Right kidney (tissue), 1 donor: ENCODE results near the gene DST.

ENCODE experiments used
- DNase-seq: peaks from one replicate; pipeline ENCODE4 v3.0.0-alpha.2; 2016

DST gene

GRCh38 chr6:56624046-56624727 is 18.5 kb downstream of the DST start:
- DNase-seq = no peak

DNA sequence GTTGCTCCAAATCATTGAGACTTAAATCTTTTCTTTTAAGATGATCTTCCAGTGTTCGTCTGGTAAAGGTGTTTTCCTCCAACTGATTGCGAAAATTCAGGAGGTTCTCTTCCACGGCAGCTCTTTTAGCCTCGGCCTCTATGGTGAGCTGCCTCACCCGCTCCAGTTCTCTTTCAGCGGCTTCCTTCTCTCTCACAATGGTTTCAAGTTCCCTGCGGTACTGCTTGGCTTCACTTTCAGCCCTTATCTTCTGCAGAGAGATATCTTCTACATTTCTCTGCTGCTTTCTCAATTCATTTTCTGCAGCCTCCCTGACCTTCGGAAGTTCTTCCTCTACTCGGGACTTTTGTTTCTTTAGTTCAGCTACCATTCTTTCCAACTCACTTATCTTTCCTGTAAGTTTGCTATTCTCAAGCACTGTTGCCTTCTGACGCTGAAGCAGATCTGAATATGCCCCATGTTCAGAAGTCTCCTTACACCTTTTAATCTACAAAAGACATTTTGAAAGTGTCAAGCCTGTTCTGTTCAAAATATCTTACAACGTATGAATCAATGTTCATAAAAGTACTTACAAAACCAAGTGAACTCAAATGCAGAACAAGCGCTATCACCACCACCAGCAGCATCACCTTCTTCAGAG is 22.3 kb downstream of the DST start:
- no peak for DNase-seq

DNA sequence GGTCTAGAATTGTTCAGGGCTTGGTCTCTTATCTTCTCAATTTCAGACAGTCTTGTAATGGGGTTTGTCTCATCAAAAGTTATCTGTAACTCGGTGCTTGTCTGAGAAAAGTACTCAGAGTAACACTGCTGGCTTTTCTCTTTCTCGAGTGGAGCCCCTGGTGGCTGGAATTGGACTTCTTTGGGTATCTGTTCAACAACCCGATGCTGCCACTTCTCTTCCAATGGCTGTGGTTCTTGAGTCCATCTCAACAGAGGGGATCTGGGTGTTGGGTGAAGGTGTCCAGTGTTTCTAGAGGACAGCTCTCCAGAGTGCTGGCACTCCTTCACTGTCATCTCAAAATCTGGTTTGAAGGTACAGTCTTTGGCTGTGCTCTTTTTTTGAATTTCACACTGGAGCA is 24.6 kb downstream of the DST start:
- DNase-seq = no peak

GRCh38 chr6:56616967-56617366 is 25.7 kb downstream of the DST start:
- no peak for DNase-seq

DNA sequence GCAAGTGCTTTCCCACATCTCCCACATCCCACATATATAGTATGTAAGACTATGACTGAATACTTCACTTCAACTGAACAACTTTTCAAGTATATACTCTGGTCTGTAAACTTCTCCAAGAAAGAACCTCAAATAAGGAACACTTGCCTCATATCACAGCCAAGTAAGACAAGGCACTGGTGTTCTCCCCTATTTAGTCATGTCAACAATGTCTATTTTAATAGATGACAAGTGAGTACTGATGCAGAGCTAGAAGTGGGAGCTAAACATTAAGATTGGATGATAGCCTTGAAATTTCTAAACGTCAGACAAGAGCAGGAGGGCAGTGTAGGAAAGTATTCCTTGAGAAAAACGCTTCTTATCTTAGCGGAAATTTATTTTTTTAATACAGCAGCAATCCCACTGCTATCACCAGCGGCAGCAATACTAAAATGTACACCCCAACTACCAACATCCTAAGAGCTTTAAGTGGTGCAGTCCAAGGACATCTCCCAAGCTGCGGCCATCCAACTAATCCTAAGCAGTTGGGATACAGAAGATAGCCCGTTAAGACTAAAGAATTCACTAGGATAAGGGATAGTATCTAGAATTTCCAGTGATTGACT is 29.3 kb downstream of the DST start:
- DNase-seq = no peak

DNA sequence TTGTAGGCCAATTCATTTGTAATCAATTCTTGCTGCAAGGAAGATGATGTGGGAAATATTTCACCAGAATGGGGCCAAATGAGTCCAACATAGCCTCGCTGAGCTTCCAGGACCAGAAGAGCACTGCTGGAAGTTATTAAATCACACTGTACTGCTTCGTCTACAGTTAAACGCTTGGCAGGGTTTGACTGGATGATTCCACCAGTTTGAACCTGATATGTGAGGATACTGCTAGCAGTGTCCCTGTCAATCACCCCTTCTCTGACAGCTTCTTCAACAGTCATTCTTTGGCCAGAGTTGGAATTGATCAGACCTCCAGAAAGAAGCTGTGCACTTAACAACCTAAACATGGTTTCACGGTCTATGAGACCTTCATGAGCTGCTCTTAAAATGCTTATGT is 34.4 kb downstream of the DST start:
- DNase-seq = no peak

DNA sequence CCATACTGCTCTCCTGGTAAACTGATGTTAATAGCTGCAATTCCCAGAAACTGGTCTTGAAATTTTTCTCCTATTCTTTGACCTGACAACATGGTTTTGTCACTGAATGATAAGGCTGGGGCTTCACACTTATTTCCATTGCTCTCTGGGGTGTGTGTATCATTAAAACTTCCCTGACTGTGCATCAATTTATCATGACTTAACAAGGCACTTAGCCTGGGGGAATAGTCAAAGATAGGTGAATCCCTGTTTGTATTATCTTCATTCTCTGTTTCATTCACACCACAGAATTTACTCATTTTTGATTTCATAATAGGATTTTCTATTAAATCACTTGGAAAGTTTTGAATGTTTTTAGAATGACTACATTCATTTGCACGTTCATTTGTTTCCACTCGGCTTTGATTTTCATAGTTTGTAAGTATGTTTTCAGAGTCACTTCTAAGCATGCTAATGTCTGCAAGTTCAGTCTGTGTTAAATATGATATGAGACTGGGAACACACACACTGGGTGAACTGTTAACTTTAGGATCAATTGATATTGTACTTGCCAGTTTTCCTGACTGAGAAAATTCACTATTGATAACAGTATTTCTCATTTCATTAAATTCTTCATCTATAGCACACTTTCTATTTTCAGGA is 35.5 kb downstream of the DST start:
- no peak for DNase-seq

DNA sequence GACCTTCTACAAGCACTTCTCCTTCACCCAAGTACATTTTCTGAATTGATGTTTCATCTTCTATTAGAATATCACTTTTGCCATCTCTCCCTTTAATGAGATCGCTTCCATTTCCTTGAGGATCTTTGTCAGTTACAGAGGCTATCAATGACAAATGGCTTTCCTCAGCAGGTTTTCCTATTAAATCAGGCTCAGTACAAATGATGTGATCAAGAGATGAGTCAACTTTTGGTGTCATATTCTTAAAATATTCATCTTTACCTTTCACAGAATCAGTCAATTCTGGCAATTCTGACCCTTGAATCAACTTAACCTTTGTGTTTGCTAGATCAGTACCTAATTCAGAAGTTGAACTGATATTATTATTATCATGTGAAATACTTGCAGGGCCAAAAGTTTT is 37.3 kb downstream of the DST start:
- DNase-seq = no peak

GRCh38 chr6:56604186-56604585 is 38.5 kb downstream of the DST start:
- DNase-seq = no peak

GRCh38 chr6:56601390-56601789 is 41.3 kb downstream of the DST start:
- no peak for DNase-seq

DNA sequence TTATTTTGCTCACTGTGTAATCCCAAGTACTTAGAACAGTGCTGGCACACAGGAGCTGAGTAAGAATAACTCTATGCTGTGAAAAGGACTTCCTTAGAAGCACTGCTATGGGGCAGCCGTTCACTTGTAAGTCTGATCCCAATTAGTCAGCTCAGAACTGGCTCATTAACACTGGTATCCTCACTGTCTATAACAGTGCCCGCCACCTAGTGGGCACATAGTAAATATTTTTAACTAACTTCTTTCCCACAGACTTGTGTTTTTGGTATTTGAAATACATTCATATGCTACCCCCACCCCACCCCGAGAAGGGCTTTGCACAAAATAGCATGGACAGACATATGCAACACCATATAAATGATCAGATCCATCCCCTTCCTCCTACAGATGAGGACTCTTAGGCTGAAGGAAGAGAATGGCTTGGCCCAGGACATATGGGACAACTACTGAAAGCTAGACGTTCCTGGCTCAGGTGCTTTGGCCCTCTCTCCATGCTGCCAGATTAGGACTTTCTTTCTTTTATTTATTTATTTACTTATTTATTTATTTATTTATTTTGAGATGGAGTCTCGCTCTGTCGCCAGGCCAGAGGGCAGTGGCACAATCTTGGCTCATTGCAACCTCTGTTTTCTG is 47.1 kb downstream of the DST start:
- peak; percentile 12 for DNase-seq

GRCh38 chr6:56594699-56595098 is 48.0 kb downstream of the DST start:
- DNase-seq = no peak

GRCh38 chr6:56593801-56594318 is 48.8 kb downstream of the DST start:
- DNase-seq = no peak

DNA sequence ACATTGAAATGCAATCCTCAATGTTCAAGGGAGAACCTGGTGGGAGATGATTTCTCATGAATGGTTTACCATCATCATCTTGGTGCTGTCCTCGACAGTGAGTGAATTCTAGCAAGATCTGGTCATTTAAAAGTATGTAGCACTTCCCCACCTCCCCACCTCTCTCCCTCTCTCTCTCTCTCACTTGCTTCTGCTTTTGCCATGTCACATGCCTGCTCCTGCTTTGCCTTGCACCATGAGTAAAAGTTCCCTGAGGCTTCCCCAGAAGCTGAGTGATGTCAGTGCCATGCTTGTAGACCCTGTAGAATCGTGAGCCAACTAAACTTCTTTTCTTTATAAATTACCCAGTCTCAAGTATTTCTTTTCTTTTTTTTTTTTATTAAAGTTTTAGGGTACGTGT is 60.5 kb downstream of the DST start:
- no peak for DNase-seq

- DNase-seq = no peak
Observed at GRCh38 chr6:56581296-56581925, 61.3 kb downstream of the DST start.

DNA sequence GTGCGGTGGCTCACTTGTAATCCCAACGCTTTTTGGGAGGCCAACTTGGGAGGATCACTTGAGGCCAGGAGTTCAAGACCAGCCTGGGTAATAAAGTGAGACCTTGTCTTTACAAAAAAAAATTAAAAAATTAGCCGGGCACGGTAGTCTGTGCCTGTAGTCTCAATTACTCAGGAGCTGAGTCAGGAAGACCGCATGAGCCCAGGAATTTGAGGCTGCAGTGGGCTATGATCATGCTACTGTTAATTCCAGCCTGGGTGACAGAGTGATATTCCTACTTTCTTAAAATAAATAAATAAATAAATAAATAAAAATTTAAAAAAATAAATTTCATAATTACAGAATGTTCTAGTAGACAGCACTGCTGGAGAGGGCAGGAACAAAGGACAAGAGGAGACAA is 62.4 kb downstream of the DST start:
- DNase-seq = no peak

GRCh38 chr6:56579155-56579851 is 63.4 kb downstream of the DST start:
- no peak for DNase-seq

GRCh38 chr6:56575736-56576135 is 67.0 kb downstream of the DST start:
- DNase-seq = no peak

GRCh38 chr6:56574292-56574691 is 68.4 kb downstream of the DST start:
- DNase-seq = no peak

- no peak for DNase-seq
Observed at GRCh38 chr6:56573624-56574023, 69.1 kb downstream of the DST start.

DNA sequence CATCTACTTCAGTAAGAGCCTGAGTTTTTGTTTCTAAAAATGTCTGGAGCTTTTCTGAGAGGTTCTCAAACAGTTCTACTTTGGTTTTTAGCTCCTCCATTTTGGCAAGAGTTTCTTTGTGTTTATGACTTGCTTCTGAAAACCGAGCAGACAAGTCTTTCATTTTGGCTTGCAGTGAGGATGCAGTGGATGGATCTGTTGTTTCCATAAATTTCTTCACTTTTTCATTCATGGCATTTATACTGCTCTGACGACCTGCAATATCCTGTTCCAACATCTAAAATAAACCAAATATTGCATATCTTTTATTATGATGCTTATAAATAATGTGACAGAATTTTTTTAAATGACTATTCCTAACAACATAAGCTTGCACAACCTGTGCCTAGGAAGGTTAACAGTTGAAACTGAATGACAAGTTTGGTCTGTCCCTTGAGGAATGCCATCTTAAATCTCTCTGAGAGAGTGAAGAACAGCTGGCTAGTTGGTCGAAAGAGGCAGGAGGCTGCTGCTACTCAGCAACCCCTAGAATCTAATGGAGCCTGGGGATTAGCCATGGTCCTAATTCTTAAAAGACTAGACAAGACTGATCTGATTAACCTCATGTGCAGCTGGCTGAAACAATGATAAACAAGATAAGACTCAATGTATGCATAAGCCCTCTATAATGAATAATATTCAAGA is 69.8 kb downstream of the DST start:
- no peak for DNase-seq
